ENCODE measurements around the gene MORC1.

The MORC1 gene

DNA sequence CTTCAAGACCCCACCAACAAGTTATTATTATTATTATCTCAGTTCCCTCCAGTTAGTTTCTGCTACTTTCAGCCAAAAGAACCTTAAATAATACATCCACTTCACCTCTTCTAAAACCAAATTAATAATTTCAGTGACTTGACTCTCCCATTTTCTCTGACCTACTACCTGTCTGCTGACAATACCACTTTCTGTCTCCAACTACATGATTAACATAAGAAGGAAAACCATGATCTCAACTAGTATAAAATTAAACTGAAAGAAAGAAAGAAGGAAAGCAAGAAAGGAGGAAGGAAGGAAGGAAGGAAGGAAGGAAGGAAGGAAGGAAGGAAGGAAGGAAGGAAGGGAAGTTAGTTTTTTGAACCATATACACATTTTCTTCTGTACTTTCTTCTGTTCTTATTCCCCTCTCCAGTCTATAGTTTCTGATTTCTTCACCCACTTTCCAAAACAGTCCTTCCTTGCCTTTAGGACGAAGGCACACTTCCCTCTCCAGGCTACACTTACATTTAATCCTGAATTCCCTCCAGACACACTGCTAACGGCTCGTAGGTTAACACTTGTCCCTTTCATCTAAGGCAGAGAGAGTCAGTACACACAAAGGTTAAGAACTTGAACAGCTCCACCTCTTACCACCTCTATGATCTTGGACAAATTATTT lies 84.8 kb downstream of the MORC1 start:
- no peak for DNase-seq (ENCODE audit: low read depth in 2 of 2)

DNA sequence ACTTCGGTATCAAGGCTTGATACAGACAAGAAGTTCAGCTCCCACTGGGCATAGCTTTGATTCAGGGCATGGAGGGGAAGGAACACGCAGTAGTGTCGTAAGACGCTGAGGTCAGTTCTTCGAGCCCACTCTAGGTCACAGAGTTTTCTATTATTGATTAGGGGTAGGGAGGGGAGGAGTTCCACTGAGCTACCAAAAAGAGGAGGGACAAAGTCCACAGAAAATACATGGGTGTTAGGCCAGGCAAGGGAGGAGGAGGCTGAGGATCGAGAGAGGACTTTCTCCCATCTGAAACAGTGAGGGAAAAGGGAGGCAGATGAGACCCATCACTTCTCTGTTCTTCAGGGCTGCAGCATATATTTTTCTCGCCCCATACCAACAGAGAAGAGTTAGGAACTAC lies 89.2 kb downstream of the MORC1 start:
- DNase-seq (ENCODE audit: low read depth in 2 of 2) = no peak

DNA sequence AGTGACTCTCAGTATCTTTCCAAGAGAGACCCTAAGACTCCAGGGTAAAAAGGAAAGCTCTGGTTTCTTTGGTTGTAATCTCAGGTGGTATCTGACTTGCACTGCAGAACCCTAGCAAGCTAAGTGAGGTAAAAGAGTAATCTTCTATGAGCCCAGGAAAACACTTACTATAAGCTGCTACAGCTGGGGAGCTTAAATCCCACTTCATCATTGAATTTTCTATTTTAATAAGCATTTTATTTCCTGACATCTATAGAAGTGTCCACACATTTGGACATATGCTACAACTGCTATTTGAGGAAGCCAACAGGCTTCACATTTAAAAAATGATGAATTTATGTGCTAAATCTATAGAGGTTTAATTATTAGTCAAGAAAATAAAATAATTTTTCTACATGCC lies 91.1 kb downstream of the MORC1 start:
- DNase-seq (ENCODE audit: low read depth in 2 of 2) = no peak

DNA sequence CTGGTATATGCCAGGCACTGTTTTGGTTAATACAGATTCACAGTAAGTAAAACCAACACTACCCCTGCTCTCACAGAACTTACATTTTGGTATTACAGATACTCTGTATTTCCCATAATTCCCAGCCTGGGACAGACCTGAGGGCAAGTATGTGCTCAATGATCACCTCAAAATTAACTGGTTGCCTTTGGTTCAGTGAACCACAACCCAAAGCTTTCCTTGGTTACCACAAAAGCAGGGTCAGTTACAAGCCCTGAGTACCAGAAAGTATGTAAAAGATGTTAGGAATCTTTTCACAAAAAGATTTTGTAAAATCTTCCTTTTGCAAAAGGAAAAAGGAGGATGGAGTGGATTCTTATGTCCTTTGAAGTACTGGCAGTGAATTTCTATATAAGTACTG lies 92.0 kb downstream of the MORC1 start:
- no peak for DNase-seq (ENCODE audit: low read depth in 2 of 2)

DNA sequence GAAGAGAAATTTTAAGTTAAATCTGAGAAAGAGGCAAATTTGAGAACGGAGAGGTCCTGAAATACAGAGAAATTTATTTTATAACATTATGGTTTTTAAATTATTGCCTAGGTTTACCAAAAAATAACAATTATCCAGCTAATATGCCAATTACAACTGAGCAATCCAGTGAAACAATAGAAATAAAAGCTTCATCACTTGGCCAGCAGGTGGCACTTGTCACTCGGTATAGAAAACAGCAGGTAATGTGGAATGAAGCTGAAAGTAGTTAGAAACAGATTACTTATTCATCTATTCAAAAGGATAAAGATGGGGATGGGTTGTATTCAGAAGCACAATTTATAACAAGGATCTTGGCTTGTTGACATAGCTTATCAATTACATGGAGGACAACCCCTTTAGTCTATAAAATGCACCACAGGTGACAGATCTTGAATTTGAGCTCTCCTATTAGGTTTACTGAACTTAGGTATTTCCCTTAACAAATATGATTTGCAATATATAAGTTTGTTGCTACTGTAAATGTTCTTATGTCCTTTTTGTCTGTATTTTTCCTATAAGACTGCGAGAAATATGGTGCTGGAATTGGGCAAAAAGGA lies 94.2 kb downstream of the MORC1 start:
- peak; percentile 7 to 12 for DNase-seq (ENCODE audit: low read depth in 2 of 2)

DNA sequence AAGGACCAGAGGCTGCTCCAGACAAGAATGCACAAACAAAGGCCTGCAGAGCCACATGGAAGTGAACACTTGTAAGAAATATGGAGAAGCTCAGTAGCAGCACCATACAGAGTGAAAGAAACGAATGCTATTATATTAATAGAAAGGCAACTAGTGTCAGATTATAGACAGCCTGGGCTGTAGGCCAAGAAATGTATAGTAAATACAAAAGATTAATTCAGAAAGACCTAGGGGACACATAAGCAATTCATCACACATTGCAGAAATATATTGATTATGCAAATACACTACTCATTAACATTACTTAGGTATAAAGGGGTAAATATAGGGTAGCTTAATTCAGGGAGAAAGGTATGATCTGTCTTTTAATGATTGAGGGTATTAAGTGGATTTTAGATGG lies 94.8 kb downstream of the MORC1 start:
- no peak for DNase-seq (ENCODE audit: low read depth in 2 of 2)

DNA sequence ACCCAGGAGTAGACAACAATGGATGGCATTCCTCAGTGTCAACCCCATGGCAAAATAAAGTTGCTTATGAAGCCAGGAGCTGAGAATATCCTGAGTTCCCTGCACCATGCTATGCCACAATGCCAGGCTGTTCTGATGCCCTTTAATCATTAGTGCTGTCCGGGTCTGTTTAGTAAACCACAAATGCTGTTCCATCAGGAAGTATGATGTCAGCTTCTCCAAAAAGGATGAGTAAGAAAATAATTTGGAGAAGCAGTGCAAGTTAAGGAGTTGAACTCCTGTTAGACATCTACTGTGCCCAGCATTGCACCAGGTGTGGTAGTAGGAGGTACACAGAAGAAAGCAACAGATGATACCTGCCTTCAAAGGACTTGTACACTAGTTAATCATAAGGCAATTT lies 96.4 kb downstream of the MORC1 start:
- no peak for DNase-seq (ENCODE audit: low read depth in 2 of 2)

DNA sequence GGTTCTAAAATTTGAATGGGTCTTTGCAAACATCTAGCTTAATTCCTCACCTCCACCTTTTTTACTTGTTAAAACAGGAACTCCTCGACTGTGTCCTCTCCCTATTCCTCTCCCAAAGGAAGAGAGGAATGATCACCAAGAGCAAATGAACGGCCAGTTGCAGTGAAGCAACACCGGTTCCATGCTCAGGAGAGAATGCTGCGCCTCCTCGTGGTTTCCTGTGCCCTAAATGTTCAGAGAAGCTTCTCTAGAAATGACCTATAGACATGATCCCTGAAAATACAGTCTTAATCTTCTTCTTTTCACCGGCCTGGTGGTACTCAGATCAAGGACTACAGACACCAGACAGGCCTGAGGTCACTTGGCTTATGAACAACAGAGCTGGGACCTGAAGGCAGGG lies 99.1 kb downstream of the MORC1 start:
- DNase-seq (ENCODE audit: low read depth in 2 of 2) = no peak

DNA sequence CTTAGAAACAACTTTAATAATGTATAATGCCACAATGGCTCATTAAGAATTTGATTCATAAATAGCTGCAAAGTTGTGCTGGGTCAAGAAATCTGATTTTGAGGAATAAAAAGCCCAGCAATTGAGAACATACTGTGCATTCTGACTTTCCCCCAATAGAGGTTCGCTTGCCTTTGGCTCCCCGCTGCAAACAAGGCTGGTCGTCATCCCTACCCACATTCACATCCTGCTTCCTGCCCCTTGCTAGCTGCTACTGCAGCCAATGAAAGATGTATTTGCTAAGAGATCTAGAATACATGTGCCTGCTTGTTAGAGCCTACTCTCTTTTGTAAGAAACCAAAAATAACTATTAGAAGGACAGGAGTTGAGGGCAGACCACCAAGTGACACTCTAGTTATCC lies 112.5 kb downstream of the MORC1 start:
- DNase-seq (ENCODE audit: low read depth in 2 of 2) = no peak

DNA sequence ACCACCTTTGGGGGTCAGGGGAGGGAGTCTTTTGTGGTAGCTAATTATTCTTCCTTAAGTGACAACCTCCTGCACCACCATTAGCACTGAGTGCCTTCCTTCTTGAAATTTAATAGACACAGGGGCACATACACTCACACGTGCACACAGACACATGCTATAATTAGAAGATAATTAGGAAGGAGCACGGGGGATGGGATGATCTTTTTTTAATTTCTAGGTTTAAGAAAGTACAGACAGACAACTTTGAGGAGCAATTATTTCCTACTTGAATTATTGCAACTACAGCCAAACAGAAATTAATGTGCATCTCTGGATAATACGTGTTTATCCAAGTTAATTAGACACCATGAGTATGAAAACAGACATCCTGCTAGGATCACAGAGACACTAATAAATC lies 119.5 kb downstream of the MORC1 start:
- DNase-seq (ENCODE audit: low read depth in 2 of 2) = no peak

DNA sequence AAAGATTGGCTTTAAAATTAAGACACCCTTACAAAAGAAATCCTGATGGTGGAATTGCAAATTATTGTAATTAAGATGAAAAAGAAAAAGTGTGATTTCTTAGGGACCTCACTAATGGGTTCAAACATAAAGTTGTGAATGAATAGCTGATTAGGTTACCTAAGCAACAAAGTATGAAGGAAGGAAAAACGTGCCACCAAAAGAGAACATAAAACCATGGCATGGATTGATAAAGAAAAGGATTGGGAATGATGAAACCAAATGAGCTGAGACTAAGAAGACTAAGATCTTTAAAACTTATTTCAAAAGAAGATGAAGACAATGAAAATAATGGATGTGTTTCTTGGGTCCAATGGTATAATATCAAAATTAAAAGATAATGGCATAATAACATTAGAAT lies 132.1 kb downstream of the MORC1 start:
- no peak for DNase-seq (ENCODE audit: low read depth in 2 of 2)

DNA sequence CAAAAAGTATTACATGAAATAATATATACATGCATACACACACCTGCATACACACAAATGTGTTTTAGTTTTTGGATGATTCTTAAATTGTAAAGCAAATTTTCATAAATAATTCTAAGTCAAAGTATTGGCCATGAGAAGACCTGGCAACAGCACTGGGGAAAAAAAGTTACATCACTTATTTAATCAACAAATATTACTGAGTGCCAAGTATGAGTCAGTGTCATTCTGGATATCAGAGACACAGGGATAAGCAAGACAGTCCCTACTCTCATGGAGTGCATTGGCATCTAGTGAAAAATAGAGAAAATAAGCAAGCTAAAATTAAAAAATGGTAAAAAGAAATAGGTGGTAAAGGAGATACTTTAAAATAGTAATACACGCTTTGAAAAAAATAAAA lies 134.9 kb downstream of the MORC1 start:
- no peak for DNase-seq (ENCODE audit: low read depth in 2 of 2)

DNA sequence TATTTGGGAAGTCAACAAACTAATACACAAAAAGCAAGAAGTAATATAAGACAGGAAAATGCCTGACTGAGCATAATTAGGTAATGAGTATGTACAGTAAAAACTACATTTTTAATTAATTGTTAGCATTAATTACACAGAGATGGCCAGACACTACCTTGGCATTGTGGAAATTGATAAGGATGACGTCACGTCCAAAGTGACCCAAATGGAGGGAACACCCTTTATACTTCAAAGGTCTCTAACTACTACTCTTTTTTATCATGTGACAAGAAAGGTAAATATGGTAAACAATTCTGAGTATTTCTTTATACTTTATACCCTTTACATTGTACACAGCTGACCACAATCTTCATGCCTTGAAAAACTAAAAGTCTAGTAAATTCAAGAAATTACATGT lies 141.9 kb downstream of the MORC1 start:
- no peak for DNase-seq (ENCODE audit: low read depth in 2 of 2)

DNA sequence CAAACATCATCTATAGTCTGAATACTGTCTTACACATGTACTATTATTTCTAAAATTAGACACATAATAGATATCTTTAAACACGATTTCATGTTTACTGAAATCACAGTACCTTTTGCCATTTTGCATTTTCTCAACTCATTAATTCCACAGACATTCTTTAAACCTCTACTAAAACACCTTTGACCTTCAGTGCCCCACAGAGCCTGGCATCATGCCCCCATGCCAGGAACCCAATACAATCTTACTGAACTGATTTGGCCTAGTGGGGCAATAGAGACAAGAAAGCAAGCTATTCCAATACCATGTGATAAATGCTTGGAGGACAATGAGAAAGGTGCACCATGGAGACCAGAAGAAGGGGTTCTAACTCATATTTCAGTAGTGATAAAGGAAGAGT lies 144.9 kb downstream of the MORC1 start:
- no peak for DNase-seq (ENCODE audit: low read depth in 2 of 2)

DNA sequence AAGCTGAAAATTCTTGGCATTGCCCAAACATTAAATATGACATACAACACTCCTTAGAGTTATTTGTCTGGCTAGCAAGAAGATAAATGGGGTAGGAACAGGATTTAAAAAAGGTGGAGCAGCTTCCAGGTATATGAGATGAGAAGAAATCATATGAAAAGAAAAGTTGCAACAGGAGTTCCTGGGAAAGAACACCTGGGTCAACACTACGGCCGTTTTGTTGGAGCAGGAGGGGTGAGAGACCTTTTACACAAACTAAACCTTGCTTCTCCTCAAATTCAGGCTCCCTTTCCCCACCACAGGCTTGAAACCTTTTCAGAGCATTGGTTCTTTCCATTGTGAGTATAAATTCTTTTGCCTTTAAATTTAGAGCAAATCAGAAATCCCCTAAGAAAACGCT lies 145.5 kb downstream of the MORC1 start:
- no peak for DNase-seq (ENCODE audit: low read depth in 2 of 2)

DNA sequence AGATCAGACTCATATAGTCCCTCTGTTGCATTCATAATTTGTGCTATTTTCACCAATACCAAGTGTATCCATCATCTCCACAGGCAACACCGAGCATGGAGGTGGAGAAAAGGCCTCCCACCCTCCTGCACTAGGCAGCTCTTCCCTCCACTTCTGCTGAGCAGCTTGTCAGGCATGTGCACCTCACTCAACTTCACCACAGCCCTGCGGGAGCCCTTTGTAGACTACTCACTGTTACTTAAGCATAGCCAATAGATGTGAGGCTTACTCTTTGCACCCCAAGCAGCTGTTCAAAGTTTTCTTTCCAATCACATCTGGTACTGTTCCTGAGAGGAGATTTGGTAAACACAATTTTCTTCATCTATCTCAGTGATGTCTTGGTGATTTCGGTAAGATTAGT lies 147.4 kb downstream of the MORC1 start:
- no peak for DNase-seq (ENCODE audit: low read depth in 2 of 2)

DNA sequence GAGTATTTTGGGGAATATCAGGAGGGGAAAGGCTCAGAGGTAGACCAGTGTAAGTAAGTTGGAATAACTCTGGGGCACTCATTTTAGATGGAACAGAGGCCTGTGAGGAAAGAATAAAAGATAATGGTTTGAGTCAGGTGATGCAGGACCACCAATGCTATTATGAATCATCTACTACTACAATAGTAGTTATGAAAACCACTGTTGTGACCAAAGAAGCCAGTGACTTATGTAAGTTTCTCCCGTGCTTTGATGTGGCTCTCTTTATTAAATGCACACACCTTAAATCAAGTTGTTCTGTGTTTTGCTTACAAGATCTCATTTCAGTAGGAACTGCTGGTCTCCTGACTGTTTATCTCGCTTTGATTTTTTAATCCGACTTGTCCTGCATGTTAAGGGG lies 151.2 kb downstream of the MORC1 start:
- DNase-seq (ENCODE audit: low read depth in 2 of 2) = no peak

DNA sequence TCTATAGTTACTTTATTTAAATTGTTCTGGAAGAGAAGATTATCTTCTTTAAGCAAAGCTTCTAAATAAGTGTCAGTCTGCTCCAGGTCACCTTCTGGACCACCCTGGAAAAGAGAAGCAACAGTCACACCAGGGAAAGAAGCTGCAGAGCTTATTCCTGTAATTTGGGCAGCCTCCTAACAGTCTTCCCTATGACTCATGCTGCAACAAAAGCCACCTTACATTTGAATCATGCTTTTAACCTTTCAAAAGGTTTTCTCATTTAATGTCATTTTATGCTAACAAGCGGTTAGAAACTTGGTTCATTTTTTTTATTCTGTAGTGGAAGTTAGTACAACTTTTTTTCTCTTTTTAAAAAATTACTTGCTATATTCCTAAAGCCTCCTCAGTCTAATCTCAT lies 158.9 kb downstream of the MORC1 start:
- DNase-seq (ENCODE audit: low read depth in 2 of 2) = no peak

DNA sequence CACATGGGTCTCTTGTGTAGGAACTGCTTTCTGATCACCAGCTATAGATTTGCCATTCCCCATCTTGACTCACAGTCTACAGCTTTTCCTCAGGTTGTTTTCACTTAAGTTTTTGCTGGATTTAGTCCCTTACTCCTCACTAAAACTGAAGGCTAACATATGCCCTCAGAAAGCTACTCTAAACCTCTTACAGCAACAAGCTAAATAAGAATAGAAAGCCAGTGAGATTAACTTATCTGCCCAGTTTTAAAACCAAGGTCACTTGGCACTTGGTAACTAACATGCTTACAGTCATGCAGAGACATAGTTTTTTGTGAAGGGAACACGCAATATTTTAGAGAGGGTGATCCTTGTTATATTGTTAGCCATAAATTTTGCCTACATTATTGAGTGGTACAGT lies 164.2 kb downstream of the MORC1 start, which contains the start of gene GUCA1C:
GUCA1C (minus strand) TSS at position 180 of the 400 bp plus-strand sequence; CDS start at position 63, 117 bp downstream.
- no peak for DNase-seq (ENCODE audit: low read depth in 2 of 2)

DNA sequence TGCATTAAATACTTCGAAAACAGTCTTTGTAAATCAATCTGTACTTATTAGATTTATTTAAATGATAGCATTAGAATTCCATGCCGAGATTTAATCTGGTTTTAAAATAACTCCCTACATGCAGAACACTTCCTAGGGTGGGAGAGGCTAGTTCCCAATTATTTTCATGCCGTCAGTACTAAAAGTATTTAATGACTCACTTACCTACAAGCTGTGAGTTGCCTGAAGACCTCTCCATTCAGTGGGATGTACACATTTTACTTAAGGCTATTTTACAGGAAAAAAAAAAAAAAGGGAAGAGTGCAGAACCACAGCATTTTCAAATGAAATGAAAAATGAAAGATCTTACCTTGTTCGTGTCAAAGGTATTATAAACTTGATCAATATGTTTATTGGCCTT lies 164.7 kb downstream of the MORC1 start:
- DNase-seq (ENCODE audit: low read depth in 2 of 2) = no peak

DNA sequence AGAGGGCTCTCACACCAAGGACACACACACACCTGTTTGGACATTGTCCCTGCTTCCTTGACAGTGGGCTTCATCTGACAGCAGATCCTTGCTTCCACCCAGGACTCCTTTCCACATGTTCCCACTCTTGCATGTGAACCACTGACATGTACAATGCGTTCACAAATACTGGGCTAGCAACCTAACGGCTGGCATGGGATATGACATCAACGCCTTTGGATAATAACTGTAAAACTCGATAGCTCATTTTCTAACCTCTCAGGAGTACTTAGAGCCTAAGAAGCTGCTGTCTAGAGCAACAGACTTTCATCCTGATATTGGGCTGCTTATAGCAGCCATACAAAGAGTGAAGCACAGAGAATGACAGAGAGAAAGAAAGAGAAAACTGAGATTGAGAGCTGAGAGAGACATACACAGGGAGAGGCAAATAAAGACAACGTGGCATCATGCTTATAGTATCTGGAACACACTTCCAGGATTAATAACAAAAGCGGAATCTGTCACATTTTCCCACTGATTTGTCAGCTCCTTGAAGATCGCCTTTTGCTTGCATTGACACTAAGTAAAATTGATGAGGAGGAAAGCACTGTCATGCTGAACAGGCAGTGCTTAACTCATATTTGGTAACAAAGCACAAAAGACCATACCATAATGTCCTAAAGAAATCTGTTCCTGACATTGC lies 166.0 kb downstream of the MORC1 start:
- no peak for DNase-seq (ENCODE audit: low read depth in 2 of 2)

DNA sequence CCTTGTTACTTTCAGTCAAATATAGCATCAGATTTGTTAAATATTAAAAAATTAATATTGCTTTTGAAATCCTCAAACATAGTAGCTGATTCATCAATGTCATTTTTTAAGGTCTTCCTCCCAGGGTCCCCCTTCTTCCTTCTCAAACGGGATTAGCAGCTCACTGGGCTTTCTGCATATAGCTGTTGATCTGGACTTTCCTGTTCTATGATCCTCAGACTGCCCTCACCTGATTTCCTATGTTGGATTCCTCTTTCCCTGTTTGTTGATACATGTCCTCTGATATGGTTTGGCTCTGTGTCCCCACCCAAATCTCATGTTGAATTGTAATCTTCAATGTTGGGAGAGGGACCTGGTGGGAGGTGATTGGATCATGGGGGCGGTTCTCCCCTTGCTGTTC lies 170.1 kb downstream of the MORC1 start:
- DNase-seq (ENCODE audit: low read depth in 2 of 2) = no peak
